ENCODE data around the gene GCNA.

DNA sequence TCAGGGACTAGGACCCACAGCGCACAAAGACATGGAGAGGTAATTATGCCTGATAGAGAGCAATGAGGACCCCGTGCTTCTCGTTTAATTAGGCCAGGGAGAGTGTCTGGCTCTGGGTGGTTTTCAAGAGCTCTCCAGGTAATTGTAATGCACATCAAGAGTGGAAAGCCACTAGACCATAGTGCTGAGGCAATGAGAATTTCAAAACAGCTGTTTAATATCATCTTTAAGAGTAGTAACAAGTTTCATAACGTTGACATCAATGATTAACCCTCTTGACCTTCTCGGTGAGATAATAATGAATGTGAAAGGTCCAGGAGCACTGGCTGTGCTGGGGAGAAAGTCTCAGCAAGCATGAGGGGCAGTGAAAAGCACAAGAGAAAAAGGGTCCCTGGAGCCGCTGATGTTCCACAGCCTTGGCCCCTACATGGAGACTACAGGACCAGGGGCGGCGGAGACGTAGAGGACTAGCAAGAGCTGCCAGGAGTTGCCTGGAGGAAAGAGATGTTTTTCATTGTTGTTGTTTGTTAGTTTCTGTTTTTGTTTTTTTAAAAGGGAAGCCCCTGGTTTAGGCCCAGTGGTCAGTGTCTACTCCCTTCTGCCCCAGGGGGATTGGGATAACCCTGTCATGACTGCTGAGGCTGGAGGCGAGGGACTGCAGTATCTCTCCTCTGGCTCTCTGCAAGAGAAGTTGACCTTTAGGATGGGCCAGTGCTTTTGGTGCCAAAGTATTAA is 54.9 kb downstream of the GCNA start:
- TF ChIP-seq POLR2A (IDR thresholded peaks at IDR 0.05; ENCODE audit: extremely low read depth, insufficient read length) = no peak
- TF ChIP-seq CTCF (IDR thresholded peaks at IDR 0.05; ENCODE audit: low read depth, low read length) = no peak
